ENCODE results near the gene PRAC1.

- TF ChIP-seq BACH2 (CRISPR knock-in tag; IDR thresholded peaks at IDR 0.05; ENCODE audit: borderline replicate concordance) (no peak), ARNTL (CRISPR knock-in tag; IDR thresholded peaks at IDR 0.05; ENCODE audit: borderline replicate concordance, low read depth) (no peak), PATZ1 (CRISPR knock-in tag; IDR thresholded peaks at IDR 0.05; ENCODE audit: borderline replicate concordance) (no peak), RARB (CRISPR knock-in tag; IDR thresholded peaks at IDR 0.05) (no peak), GLIS3 (CRISPR knock-in tag; IDR thresholded peaks at IDR 0.05) (no peak), TOX (CRISPR knock-in tag; IDR thresholded peaks at IDR 0.05; ENCODE audit: borderline replicate concordance) (no peak), CSDC2 (CRISPR knock-in tag; IDR thresholded peaks at IDR 0.05) (no peak), ZC3H10 (CRISPR knock-in tag; IDR thresholded peaks at IDR 0.05) (no peak), PPARA (CRISPR knock-in tag; IDR thresholded peaks at IDR 0.05; ENCODE audit: borderline replicate concordance) (no peak), ZFP30 (CRISPR knock-in tag; IDR thresholded peaks at IDR 0.05) (no peak), ISL1 (CRISPR knock-in tag; IDR thresholded peaks at IDR 0.05) (no peak), ZNF565 (CRISPR knock-in tag; conservative IDR thresholded peaks at IDR 0.05; ENCODE audit: low read depth) (no peak)
- TF ChIP-seq, protein P1, sequence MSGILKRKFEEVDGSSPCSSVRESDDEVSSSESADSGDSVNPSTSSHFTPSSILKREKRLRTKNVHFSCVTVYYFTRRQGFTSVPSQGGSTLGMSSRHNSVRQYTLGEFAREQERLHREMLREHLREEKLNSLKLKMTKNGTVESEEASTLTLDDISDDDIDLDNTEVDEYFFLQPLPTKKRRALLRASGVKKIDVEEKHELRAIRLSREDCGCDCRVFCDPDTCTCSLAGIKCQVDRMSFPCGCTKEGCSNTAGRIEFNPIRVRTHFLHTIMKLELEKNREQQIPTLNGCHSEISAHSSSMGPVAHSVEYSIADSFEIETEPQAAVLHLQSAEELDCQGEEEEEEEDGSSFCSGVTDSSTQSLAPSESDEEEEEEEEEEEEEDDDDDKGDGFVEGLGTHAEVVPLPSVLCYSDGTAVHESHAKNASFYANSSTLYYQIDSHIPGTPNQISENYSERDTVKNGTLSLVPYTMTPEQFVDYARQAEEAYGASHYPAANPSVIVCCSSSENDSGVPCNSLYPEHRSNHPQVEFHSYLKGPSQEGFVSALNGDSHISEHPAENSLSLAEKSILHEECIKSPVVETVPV (CRISPR knock-in tag; IDR thresholded peaks at IDR 0.05): no peak
Observed at GRCh38 chr17:48754500-48755261, 32.4 kb upstream of the PRAC1 start.

Data from SK-N-SH treated with all-trans-retinoic acid at 6 μM for 48 hours (cell line).